CD4-positive, alpha-beta T cell (primary cell): ENCODE data around the gene ACAD11. TPM values are rescaled to one million over a fixed set of nuclear protein-coding genes. Genes with fewer than 3 reads are reported as not detected.

Experiments
- ATAC-seq: fragments of 200-7000 bp; cut with Tn5 transposase; one replicate; pipeline ENCODE4 v1.10.0; 2022; ENCODE audit warnings: mild to moderate bottlenecking; ENCODE audit not compliant: poor library complexity
- CTCF ChIA-PET: fragments of 350-600 bp; sonication (Branson Sonifier 250); formaldehyde crosslinking; loops from one replicate; lab custom pipeline; 2021; ENCODE audit warnings: antibody characterized with exemption, inconsistent platforms; lab: Charles Lee
- POLR2A ChIA-PET: fragments of 350-600 bp; sonication (Branson Sonifier 250); formaldehyde crosslinking; loops from one replicate; lab custom pipeline; 2021; ENCODE audit warnings: antibody characterized with exemption, inconsistent platforms; lab: Charles Lee
- DNase-seq, 14 experiments: peaks; one replicate each; pipeline ENCODE4 v3.0.0-alpha.2; 2013 to 2020; ENCODE audit warnings: mixed read lengths in 2 of 14
- H3K27ac ChIP-seq, 2 donors: one replicate each; pipeline versions ENCODE4 v1.5.1 to v1.7.0; 2013; ENCODE audit warnings: low read length in 2 of 2, low read depth in 1 of 2, mild to moderate bottlenecking in 1 of 2
- H3K27me3 ChIP-seq, 2 experiments: 1 replicate in 1 of 2; 2 replicates in 1 of 2; pipeline versions ENCODE4 v1.6.1 to v1.7.0; 2013; ENCODE audit warnings: low read length in 2 of 2, control low read depth in 1 of 2, mild to moderate bottlenecking in 1 of 2, moderate library complexity in 1 of 2; ENCODE audit not compliant: insufficient read depth in 2 of 2, control insufficient read depth in 1 of 2
- H3K36me3 ChIP-seq: one replicate; pipeline ENCODE4 v1.6.1; 2013; ENCODE audit warnings: low read length, control low read depth; ENCODE audit not compliant: insufficient read depth
- H3K4me1 ChIP-seq: one replicate; pipeline ENCODE4 v1.6.1; 2013; ENCODE audit warnings: low read length, control low read depth; ENCODE audit not compliant: insufficient read depth
- H3K4me3 ChIP-seq: one replicate; pipeline ENCODE4 v1.5.1; 2013; ENCODE audit warnings: mild to moderate bottlenecking, low read length, moderate library complexity
- H3K9me3 ChIP-seq, 2 experiments: 1 replicate in 1 of 2; 2 replicates in 1 of 2; pipeline versions ENCODE4 v1.6.1 to v1.7.0; 2013; ENCODE audit warnings: low read length in 2 of 2, mild to moderate bottlenecking in 2 of 2, control low read depth in 1 of 2, moderate library complexity in 1 of 2; ENCODE audit not compliant: control insufficient read depth in 1 of 2, insufficient read depth in 1 of 2
- H3K27ac Mint-ChIP-seq: one replicate; pipeline ENCODE4 v1.8.0; 2020; ENCODE audit warnings: mixed read lengths
- H3K27me3 Mint-ChIP-seq: one replicate; pipeline ENCODE4 v1.8.0; 2021; ENCODE audit warnings: mixed read lengths
- H3K36me3 Mint-ChIP-seq: one replicate; pipeline ENCODE4 v1.8.0; 2021; ENCODE audit warnings: low read depth, mixed read lengths
- H3K4me1 Mint-ChIP-seq: one replicate; pipeline ENCODE4 v1.8.0; 2021; ENCODE audit warnings: low read depth, mixed read lengths
- H3K4me3 Mint-ChIP-seq: one replicate; pipeline ENCODE4 v1.8.0; 2020; ENCODE audit warnings: mild to moderate bottlenecking, mixed read lengths
- H3K9me3 Mint-ChIP-seq: one replicate; pipeline ENCODE4 v1.8.0; 2020; ENCODE audit warnings: mixed read lengths
- intact Hi-C, 2 experiments: fragments of 100-400 bp; cut with DNase I in 1 of 2; cut with micrococcal nuclease in 1 of 2; formaldehyde crosslinking; loops; one replicate each; pipeline versions ENCODE4 v1.15.1 to v1.9.0; 2023 to 2025; cut with DNase I, micrococcal nuclease
- total RNA-seq, 174 experiments: library from RNA in 2 of 174; stranded (reverse) in 2 of 174; gene quantifications; one replicate each; pipeline ENCODE4 v1.2.3 and lab custom pipeline; 2021 to 2026
- TF ChIP-seq, protein P1 (sequence below): fragments of 200-600 bp; IDR thresholded peaks from one replicate; pipeline ENCODE4 v1.8.0; 2022; ENCODE audit warnings: antibody characterized with exemption, mild to moderate bottlenecking

ACAD11 gene
- total RNA-seq, 2 experiments from 2014 or later = 26.6 to 27.9 TPM

- H3K36me3 ChIP-seq = peaks cover 68% of the 10 kb centered on the region
- H3K27ac Mint-ChIP-seq = peak overlapping the region; percentile 6
- DNase-seq = no peak
- no peaks in the 10 kb centered on the region for H3K9me3 ChIP-seq
- no peaks in the 10 kb centered on the region for H3K4me1 Mint-ChIP-seq
- H3K4me3 ChIP-seq = no peak overlapping the region
- ChIA-PET CTCF (interaction anchor here (0.7 kb wide), 1 partner anchor 10 kb away, joined by 3 read pairs; no protein-coding TSS in a partner anchor), POLR2A (interaction anchor here (0.6 kb wide), 1 partner anchor 991 kb away, joined by 3 read pairs; no protein-coding TSS in a partner anchor)
- H3K36me3 Mint-ChIP-seq = peaks cover 77% of the 10 kb centered on the region
- no peaks in the 10 kb centered on the region for H3K9me3 Mint-ChIP-seq
- H3K4me3 Mint-ChIP-seq = no peak overlapping the region
- TF ChIP-seq, protein P1, sequence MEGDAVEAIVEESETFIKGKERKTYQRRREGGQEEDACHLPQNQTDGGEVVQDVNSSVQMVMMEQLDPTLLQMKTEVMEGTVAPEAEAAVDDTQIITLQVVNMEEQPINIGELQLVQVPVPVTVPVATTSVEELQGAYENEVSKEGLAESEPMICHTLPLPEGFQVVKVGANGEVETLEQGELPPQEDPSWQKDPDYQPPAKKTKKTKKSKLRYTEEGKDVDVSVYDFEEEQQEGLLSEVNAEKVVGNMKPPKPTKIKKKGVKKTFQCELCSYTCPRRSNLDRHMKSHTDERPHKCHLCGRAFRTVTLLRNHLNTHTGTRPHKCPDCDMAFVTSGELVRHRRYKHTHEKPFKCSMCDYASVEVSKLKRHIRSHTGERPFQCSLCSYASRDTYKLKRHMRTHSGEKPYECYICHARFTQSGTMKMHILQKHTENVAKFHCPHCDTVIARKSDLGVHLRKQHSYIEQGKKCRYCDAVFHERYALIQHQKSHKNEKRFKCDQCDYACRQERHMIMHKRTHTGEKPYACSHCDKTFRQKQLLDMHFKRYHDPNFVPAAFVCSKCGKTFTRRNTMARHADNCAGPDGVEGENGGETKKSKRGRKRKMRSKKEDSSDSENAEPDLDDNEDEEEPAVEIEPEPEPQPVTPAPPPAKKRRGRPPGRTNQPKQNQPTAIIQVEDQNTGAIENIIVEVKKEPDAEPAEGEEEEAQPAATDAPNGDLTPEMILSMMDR = no peak
- no peak overlapping the region for H3K27ac ChIP-seq
- no peak for ATAC-seq
- intact Hi-C loops = no loop called here
- H3K4me1 ChIP-seq = no peaks in the 10 kb centered on the region
- H3K27me3 ChIP-seq = no peaks in the 10 kb centered on the region
- no peaks in the 10 kb centered on the region for H3K27me3 Mint-ChIP-seq
These were observed 21.8 kb upstream of the ACAD11 start for GRCh38 chr3:132681421-132681820.

GRCh38 chr3:132679911-132680310 lies 20.3 kb upstream of the ACAD11 start:
- intact Hi-C loops = no loop called here
- no peak overlapping the region for H3K4me3 Mint-ChIP-seq
- H3K9me3 Mint-ChIP-seq = no peaks in the 10 kb centered on the region
- H3K27ac Mint-ChIP-seq = no peak overlapping the region
- H3K4me1 Mint-ChIP-seq = no peaks in the 10 kb centered on the region
- Histone ChIP-seq H3K27ac (no peak overlapping the region), H3K36me3 (peaks cover 75% of the 10 kb centered on the region), H3K4me3 (no peak overlapping the region), H3K4me1 (no peaks in the 10 kb centered on the region), H3K27me3 (no peaks in the 10 kb centered on the region), H3K9me3 (no peaks in the 10 kb centered on the region)
- no peaks in the 10 kb centered on the region for H3K27me3 Mint-ChIP-seq
- ATAC-seq (no peak), DNase-seq (no peak)
- POLR2A ChIA-PET = interaction anchor here (0.6 to 1.9 kb wide), 2 partner anchors 21 to 47 kb away, joined by 3 to 4 read pairs; no protein-coding TSS in a partner anchor
- CTCF ChIA-PET = no interaction called here
- TF ChIP-seq, protein P1 = no peak
- peaks cover 80% of the 10 kb centered on the region for H3K36me3 Mint-ChIP-seq

GRCh38 chr3:132675408-132675807 lies 15.8 kb upstream of the ACAD11 start:
- no peak overlapping the region for H3K4me3 Mint-ChIP-seq
- no peaks in the 10 kb centered on the region for H3K4me1 Mint-ChIP-seq
- POLR2A ChIA-PET = no interaction called here
- H3K27me3 Mint-ChIP-seq = no peaks in the 10 kb centered on the region
- ATAC-seq (no peak), DNase-seq (no peak)
- peaks cover 73% of the 10 kb centered on the region for H3K36me3 Mint-ChIP-seq
- CTCF ChIA-PET = interaction anchor here (0.9 kb wide), 1 partner anchor 16 kb away, joined by 4 read pairs; the partner anchor contains the start of genes ACAD11 and UBA5
- Histone ChIP-seq H3K9me3 (no peaks in the 10 kb centered on the region), H3K36me3 (peaks cover 52% of the 10 kb centered on the region), H3K4me3 (no peak overlapping the region), H3K27me3 (no peaks in the 10 kb centered on the region), H3K27ac (no peak overlapping the region), H3K4me1 (no peaks in the 10 kb centered on the region)
- H3K9me3 Mint-ChIP-seq = no peaks in the 10 kb centered on the region
- H3K27ac Mint-ChIP-seq = no peak overlapping the region
- TF ChIP-seq, protein P1 = no peak
- intact Hi-C loops = no loop called here
